ENCODE results near the gene MAPK7.
"Not testable (repeated sequence)": the region's sequence is repeated elsewhere in the genome, so short reads cannot be mapped to it uniquely, and the experiment has no call there.

DNA sequence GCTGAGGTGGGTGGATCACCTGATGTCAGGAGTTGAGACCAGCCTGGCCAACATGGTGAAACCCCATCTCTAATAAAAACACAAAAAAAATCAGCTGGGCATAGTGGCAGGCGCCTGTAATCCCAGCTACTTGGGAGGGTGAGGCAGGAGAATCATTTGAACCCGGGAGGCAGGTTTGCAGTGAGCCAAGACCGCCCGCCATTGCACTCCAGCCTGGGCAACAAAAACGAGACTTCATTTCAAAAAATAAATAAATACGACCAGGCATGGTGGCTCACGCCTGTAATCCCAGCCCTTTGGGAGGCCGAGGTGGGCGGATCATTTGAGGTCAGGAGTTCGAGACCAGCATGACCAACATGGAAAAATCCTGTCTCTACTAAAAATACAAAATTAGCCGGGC lies 24.9 kb upstream of the MAPK7 start:
- TF ChIP-seq HDAC2 (IDR thresholded peaks at IDR 0.05); TP53 (CRISPR knock-in tag; IDR thresholded peaks at IDR 0.05); CTCF (IDR thresholded peaks at IDR 0.05); REST (IDR thresholded peaks at IDR 0.05): not testable (repeated sequence)
- TF ChIP-seq, protein P1, sequence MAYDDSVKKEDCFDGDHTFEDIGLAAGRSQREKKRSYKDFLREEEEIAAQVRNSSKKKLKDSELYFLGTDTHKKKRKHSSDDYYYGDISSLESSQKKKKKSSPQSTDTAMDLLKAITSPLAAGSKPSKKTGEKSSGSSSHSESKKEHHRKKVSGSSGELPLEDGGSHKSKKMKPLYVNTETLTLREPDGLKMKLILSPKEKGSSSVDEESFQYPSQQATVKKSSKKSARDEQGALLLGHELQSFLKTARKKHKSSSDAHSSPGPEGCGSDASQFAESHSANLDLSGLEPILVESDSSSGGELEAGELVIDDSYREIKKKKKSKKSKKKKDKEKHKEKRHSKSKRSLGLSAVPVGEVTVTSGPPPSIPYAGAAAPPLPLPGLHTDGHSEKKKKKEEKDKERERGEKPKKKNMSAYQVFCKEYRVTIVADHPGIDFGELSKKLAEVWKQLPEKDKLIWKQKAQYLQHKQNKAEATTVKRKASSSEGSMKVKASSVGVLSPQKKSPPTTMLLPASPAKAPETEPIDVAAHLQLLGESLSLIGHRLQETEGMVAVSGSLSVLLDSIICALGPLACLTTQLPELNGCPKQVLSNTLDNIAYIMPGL (CRISPR knock-in tag; IDR thresholded peaks at IDR 0.05; ENCODE audit: borderline replicate concordance) = not testable (repeated sequence)
